T-cell (primary cell): ENCODE measurements around the gene ZDHHC17. TPM values are rescaled to one million over a fixed set of nuclear protein-coding genes. Genes with fewer than 3 reads are reported as not detected.

Experiments used
- ATAC-seq, 4 experiments: fragments of 200-7000 bp in 3 of 4; fragments of 150-1000 bp in 1 of 4; cut with Tn5 transposase; replicated peaks in 1 of 4; 1 replicate in 3 of 4; 2 replicates in 1 of 4; pipeline ENCODE4 v1.10.0; 2021; ENCODE audit warnings: moderate library complexity in 3 of 4, mild to moderate bottlenecking in 2 of 4, moderate number of reproducible peaks in 1 of 4
- CTCF ChIA-PET, 2 donors: fragments of 300-600 bp; sonication (Branson Sonifier 250); formaldehyde crosslinking; loops; one replicate each; lab custom pipeline; 2022; ENCODE audit warnings: antibody characterized with exemption in 2 of 2; lab: Charles Lee
- POLR2A ChIA-PET, 2 donors: fragments of 300-600 bp; sonication (Branson Sonifier 250); formaldehyde crosslinking; loops; one replicate each; lab custom pipeline; 2022; ENCODE audit warnings: antibody characterized with exemption in 2 of 2; lab: Charles Lee
- DNase-seq, 35 experiments: peaks; one replicate each; pipeline versions ENCODE4 v3.0.0 to v3.0.0-alpha.2; 2013 to 2023
- H3K27ac ChIP-seq: one replicate; pipeline ENCODE4 v1.5.1; 2013; ENCODE audit warnings: low read length
- H3K27me3 ChIP-seq, 2 experiments: replicated peaks in 1 of 2; 1 replicate in 1 of 2; 2 replicates in 1 of 2; pipeline versions ENCODE4 v1.6.1 to v1.7.0; 2013; ENCODE audit warnings: low read length in 1 of 2, mixed read lengths in 1 of 2; ENCODE audit not compliant: control insufficient read depth in 2 of 2, insufficient read depth in 2 of 2; ENCODE audit errors: extremely low read depth in 1 of 2
- H3K36me3 ChIP-seq, 2 donors: 1 replicate in 1 of 2; 2 replicates in 1 of 2; pipeline versions ENCODE4 v1.6.1 to v1.7.0; 2013; ENCODE audit warnings: low read length in 1 of 2; ENCODE audit not compliant: control insufficient read depth in 2 of 2, insufficient read depth in 1 of 2; ENCODE audit errors: extremely low read depth in 1 of 2
- H3K4me1 ChIP-seq, 2 experiments: 1 replicate in 1 of 2; 2 replicates in 1 of 2; pipeline versions ENCODE4 v1.6.1 to v1.7.0; 2013; ENCODE audit warnings: low read length in 2 of 2, mixed read lengths in 1 of 2; ENCODE audit not compliant: insufficient read depth in 2 of 2, control insufficient read depth in 1 of 2; ENCODE audit errors: extremely low read depth in 1 of 2
- H3K4me3 ChIP-seq, 2 donors: 1 replicate in 1 of 2; 2 replicates in 1 of 2; pipeline versions ENCODE4 v1.5.1 to v1.7.0; 2013; ENCODE audit warnings: mild to moderate bottlenecking in 2 of 2, low read length in 1 of 2, moderate library complexity in 1 of 2; ENCODE audit not compliant: control insufficient read depth in 1 of 2; ENCODE audit errors: extremely low read depth in 1 of 2
- H3K9me3 ChIP-seq: 2 replicates; pipeline ENCODE4 v1.7.0; 2013
- H3K27ac Mint-ChIP-seq, 2 donors: one replicate each; pipeline ENCODE4 v1.8.0; 2020 to 2021; ENCODE audit warnings: mild to moderate bottlenecking in 2 of 2, mixed read lengths in 2 of 2
- H3K27me3 Mint-ChIP-seq, 2 donors: one replicate each; pipeline ENCODE4 v1.8.0; 2021 to 2022; ENCODE audit warnings: mixed read lengths in 2 of 2
- H3K36me3 Mint-ChIP-seq: one replicate; pipeline ENCODE4 v1.8.0; 2021; ENCODE audit warnings: mixed read lengths
- H3K4me1 Mint-ChIP-seq, 3 donors: one replicate each; pipeline ENCODE4 v1.8.0; 2020 to 2022; ENCODE audit warnings: mixed read lengths in 3 of 3, mild to moderate bottlenecking in 1 of 3
- H3K4me3 Mint-ChIP-seq, 3 donors: one replicate each; pipeline ENCODE4 v1.8.0; 2020 to 2022; ENCODE audit warnings: mild to moderate bottlenecking in 3 of 3, mixed read lengths in 3 of 3, moderate library complexity in 3 of 3
- H3K9me3 Mint-ChIP-seq, 3 donors: one replicate each; pipeline ENCODE4 v1.8.0; 2020 to 2022; ENCODE audit warnings: mixed read lengths in 3 of 3
- WGBS: methylation state at CpG from one replicate; pipeline ENCODE4 v1.1.5; 2013; ENCODE audit warnings: missing lambda C conversion rate; ENCODE audit not compliant: insufficient coverage; 5-methylcytosine and 5-hydroxymethylcytosine counted together
- total RNA-seq, 35 experiments: library from RNA in 6 of 35; stranded (reverse) in 6 of 35; fragments of 120-200 nt in 1 of 35; gene quantifications; one replicate each; pipeline versions ENCODE4 v1.2.1 to v1.2.4 and lab custom pipeline; 2013 to 2026

Gene ZDHHC17, protein sequence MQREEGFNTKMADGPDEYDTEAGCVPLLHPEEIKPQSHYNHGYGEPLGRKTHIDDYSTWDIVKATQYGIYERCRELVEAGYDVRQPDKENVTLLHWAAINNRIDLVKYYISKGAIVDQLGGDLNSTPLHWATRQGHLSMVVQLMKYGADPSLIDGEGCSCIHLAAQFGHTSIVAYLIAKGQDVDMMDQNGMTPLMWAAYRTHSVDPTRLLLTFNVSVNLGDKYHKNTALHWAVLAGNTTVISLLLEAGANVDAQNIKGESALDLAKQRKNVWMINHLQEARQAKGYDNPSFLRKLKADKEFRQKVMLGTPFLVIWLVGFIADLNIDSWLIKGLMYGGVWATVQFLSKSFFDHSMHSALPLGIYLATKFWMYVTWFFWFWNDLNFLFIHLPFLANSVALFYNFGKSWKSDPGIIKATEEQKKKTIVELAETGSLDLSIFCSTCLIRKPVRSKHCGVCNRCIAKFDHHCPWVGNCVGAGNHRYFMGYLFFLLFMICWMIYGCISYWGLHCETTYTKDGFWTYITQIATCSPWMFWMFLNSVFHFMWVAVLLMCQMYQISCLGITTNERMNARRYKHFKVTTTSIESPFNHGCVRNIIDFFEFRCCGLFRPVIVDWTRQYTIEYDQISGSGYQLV
- total RNA-seq (10 to 100 TPM; 39.8 to 58.9 (median 42.9) TPM), total RNA-seq (lab: John Stamatoyannopoulos, UW) (49.6 to 107 (median 66.4) reads per million in 29 experiments)
- total RNA-seq (2013): 68.9 TPM

DNA sequence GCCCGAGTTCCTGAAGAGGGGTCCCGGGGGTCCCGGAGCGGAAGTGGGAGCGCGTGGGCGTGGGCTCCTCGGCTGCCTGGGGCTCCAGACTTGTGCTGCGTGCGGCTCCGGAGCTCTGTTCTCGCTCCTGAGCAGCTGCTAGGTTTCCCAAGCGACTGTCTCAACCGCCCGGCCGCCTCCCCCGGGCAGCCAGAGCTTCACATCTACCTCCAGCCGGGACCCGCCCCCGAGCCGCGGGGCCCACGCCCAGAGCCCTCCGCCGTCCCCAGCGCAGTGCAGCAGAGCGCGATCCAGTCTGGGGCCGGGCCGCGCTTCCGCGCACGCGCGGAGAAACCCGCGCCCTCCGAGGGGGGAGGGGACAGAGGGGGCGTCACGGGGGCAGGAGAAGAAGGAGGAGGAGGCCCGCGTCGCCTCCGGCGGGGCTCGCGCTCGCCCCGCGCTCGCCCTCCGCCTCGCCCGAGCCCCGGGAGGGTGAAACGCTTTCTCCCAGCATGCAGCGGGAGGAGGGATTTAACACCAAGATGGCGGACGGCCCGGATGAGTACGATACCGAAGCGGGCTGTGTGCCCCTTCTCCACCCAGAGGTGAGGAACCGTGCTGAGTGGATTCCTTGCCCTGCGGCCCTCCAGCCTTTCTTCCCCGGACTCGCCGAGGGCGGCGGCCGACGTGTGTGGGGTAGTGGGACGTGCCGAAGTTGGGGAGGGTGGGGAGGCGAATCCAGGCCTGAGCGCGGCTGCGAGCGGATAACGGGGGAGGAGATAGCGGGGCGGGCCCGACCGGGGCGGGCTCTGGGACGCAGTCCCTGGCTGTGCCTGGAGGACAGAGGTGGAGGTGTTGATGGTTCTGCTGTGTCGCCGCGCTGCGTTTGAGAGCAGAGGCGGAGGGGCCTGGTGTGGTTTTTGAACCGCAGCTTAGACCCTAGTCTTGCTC, at the start of gene ZDHHC17:
ZDHHC17 (plus strand) TSS at position 370 of the 930 bp plus-strand sequence; CDS start at position 492, 122 bp downstream.
- 0% methylated on average over 59 of the region's 93 CpGs for WGBS
- Histone ChIP-seq H3K4me3 (peak within 1 kb of the TSS; percentile 82 to 89), H3K4me1 (peaks cover 16 to 20% of the 10 kb centered on the region in 2 experiments), H3K27me3 (no peaks in the 10 kb centered on the region), H3K27ac (peak within 1 kb of the TSS; percentile 90), H3K9me3 (no peaks in the 10 kb centered on the region), H3K36me3 (no peaks in the 10 kb centered on the region)
- Mint-ChIP-seq H3K4me1 (peaks cover 42 to 49% (median 46%) of the 10 kb centered on the region in 3 donors), H3K36me3 (no peaks in the 10 kb centered on the region), H3K9me3 (no peaks in the 10 kb centered on the region), H3K27ac (peak within 1 kb of the TSS; percentile 97 to 98), H3K4me3 (peak within 1 kb of the TSS; percentile 92 to 98 (median 97)), H3K27me3 (no peaks in the 10 kb centered on the region)
- DNase-seq: peak; percentile 85 to 95 (median 90)
- CTCF ChIA-PET: interaction anchor here (0.5 to 2.1 kb wide), 4 partner anchors 26 to 142 kb away, joined by 3 to 8 read pairs (median 6); no protein-coding TSS in a partner anchor
- ATAC-seq: peak; percentile 85 to 87 (median 86)
- POLR2A ChIA-PET: interaction anchor here (0.6 to 2.4 kb wide), 6 partner anchors 18 to 205 kb away, joined by 3 to 9 read pairs (median 4); partner anchors contain the start of gene OSBPL8 (in 1 of the 2)

DNA sequence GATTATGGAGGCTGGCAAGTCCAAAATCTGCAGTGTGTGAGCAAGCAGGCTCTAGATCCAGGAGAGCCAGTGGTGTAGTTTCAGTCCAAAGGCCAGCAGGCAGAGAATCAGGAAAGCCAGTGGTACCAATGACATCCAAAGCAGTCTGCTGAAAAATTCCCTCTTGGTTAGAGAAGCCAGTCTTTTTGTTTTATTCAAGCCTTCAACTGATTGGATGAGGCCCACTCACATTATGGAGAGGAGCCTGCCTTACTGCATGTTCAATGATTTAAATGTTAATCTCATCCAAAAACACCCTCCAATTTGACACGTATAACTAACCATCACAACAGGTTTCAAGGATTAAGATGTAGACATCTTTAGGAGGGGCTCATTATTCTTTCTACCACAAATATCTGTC, 49.5 kb upstream of the ZDHHC17 start:
- no CpG with 5 or more reads among the region's 1 CpG for WGBS
- H3K4me1 ChIP-seq: no peaks in the 10 kb centered on the region
- H3K9me3 ChIP-seq: no peaks in the 10 kb centered on the region
- ATAC-seq: no peak
- Mint-ChIP-seq H3K36me3 (no peaks in the 10 kb centered on the region), H3K4me3 (no peak overlapping the region), H3K27me3 (peaks cover 3 to 5% of the 10 kb centered on the region in 2 donors), H3K27ac (no peak overlapping the region), H3K4me1 (no peaks in the 10 kb centered on the region), H3K9me3 (no peaks in the 10 kb centered on the region)
- ChIA-PET CTCF (no interaction called here), POLR2A (interaction anchor here in 1 of 2 donors (0.6 kb wide), 1 partner anchor 64 kb away, joined by 3 read pairs; no protein-coding TSS in a partner anchor)
- no peak for DNase-seq
- no peaks in the 10 kb centered on the region for H3K36me3 ChIP-seq
- H3K27ac ChIP-seq: no peak overlapping the region
- H3K4me3 ChIP-seq: no peak overlapping the region
- H3K27me3 ChIP-seq: peaks cover 0 to 4% of the 10 kb centered on the region in 2 experiments

DNA sequence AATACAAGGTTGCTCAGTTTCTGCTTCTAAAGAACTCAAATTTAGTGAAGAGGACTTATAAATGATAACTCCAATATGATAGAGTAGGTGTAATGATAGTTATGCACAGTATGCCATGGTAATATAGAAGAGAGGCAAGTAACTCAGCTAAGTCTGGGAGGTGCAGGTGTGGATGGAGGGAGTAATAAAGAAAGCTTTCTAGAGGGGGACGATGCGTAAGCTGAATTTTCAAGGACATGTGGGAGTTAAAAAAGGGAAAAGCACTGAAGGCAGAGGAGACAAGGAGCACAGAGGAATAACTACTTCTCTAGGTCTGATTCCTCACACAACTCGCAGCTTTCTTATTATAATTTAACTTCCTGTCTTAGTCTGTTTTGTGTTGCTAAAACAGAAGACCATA, 49.1 kb upstream of the ZDHHC17 start:
- no peaks in the 10 kb centered on the region for H3K9me3 ChIP-seq
- no peaks in the 10 kb centered on the region for H3K4me1 ChIP-seq
- ChIA-PET CTCF (no interaction called here), POLR2A (interaction anchor here in 1 of 2 donors (0.6 kb wide), 1 partner anchor 63 kb away, joined by 3 read pairs; no protein-coding TSS in a partner anchor)
- Mint-ChIP-seq H3K27me3 (peaks cover 3 to 5% of the 10 kb centered on the region in 2 donors), H3K4me1 (no peaks in the 10 kb centered on the region), H3K36me3 (no peaks in the 10 kb centered on the region), H3K4me3 (no peak overlapping the region), H3K9me3 (no peaks in the 10 kb centered on the region), H3K27ac (no peak overlapping the region)
- WGBS: no CpG with 5 or more reads among the region's 3 CpGs
- peaks cover 0 to 4% of the 10 kb centered on the region in 2 experiments for H3K27me3 ChIP-seq
- no peak overlapping the region for H3K27ac ChIP-seq
- H3K36me3 ChIP-seq: no peaks in the 10 kb centered on the region
- DNase-seq (no peak), ATAC-seq (no peak)
- no peak overlapping the region for H3K4me3 ChIP-seq

DNA sequence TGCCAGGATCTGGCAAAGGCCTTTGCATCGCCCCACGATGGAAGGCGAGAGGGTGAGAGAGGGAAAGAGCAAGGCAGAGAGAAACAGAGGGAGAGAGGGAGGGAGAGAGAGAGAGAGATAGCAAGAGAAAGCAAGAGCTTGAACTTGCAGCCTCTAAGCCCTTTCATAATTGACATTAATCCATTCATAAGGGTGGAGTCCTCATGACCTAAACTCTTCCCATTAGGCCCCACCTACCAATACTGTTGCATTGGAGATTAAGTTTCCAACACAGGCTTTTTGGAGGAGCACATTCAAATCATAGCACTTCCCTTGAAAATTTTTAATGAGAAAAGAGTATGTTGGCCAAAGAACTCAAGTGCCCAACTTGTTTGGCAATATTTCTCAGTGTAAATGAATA, 48.6 kb upstream of the ZDHHC17 start:
- Histone ChIP-seq H3K27ac (no peak overlapping the region), H3K4me3 (no peak overlapping the region), H3K36me3 (no peaks in the 10 kb centered on the region), H3K27me3 (peaks cover 0 to 4% of the 10 kb centered on the region in 2 experiments), H3K4me1 (no peaks in the 10 kb centered on the region), H3K9me3 (no peaks in the 10 kb centered on the region)
- no CpG with 5 or more reads among the region's 3 CpGs for WGBS
- DNase-seq: no peak
- H3K4me3 Mint-ChIP-seq: no peak overlapping the region
- no peaks in the 10 kb centered on the region for H3K4me1 Mint-ChIP-seq
- H3K27ac Mint-ChIP-seq: no peak overlapping the region
- ATAC-seq: no peak
- no peaks in the 10 kb centered on the region for H3K9me3 Mint-ChIP-seq
- POLR2A ChIA-PET: interaction anchor here in 1 of 2 donors (0.6 kb wide), 1 partner anchor 63 kb away, joined by 3 read pairs; no protein-coding TSS in a partner anchor
- peaks cover 3 to 5% of the 10 kb centered on the region in 2 donors for H3K27me3 Mint-ChIP-seq
- no peaks in the 10 kb centered on the region for H3K36me3 Mint-ChIP-seq
- CTCF ChIA-PET: no interaction called here

DNA sequence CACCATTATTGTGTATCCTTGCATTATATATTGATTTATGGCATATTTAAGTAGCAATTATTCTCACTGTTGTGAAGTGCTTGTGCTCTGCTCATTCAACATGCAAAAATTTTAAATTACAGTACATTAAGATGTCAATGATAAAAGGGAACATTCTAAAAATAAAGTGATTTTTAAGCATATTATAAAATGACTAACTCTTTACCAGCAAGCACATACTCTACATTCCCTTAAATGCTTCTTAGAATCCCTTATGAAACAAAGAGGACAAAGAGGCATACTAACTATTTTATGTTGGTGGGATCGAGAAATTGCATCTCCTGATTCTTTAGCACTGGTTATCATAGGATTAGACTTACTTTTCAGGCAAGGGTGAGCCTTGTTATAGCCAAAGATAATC, 46.6 kb upstream of the ZDHHC17 start:
- Mint-ChIP-seq H3K27ac (no peak overlapping the region), H3K9me3 (no peaks in the 10 kb centered on the region), H3K4me3 (no peak overlapping the region), H3K4me1 (no peaks in the 10 kb centered on the region), H3K36me3 (no peaks in the 10 kb centered on the region), H3K27me3 (peaks cover 2 to 3% of the 10 kb centered on the region in 2 donors)
- DNase-seq (no peak), ATAC-seq (no peak)
- H3K4me3 ChIP-seq: no peak overlapping the region
- ChIA-PET CTCF (no interaction called here), POLR2A (no interaction called here)
- WGBS: no CpG with 5 or more reads among the region's 1 CpG
- no peaks in the 10 kb centered on the region for H3K4me1 ChIP-seq
- H3K27me3 ChIP-seq: peaks cover 0 to 4% of the 10 kb centered on the region in 2 experiments
- no peaks in the 10 kb centered on the region for H3K36me3 ChIP-seq
- no peaks in the 10 kb centered on the region for H3K9me3 ChIP-seq
- no peak overlapping the region for H3K27ac ChIP-seq
